A673 (cell line): Measurements from ENCODE around the gene CARD16.

Experiments used
- CTCF ChIP-seq: fragments of 300-800, 200-600 bp; sonication (generic); conservative IDR thresholded peaks from 2 replicates; pipeline ENCODE4 v1.5.1; 2017; ENCODE audit warnings: low read depth, mild to moderate bottlenecking, antibody characterized with exemption, low read length, moderate library complexity, mixed read lengths
- EZH2 ChIP-seq: fragments of 200-600 bp; sonication (generic); IDR thresholded peaks from 2 replicates; pipeline ENCODE4 v1.6.1; 2017; ENCODE audit warnings: borderline replicate concordance, low read depth, mild to moderate bottlenecking, mixed read lengths, antibody characterized with exemption, low read length; ENCODE audit not compliant: poor library complexity, severe bottlenecking

GRCh38 chr11:105040703-105041102 lies 4.4 kb downstream of the CARD16 start:
- TF ChIP-seq CTCF, result no peak
- TF ChIP-seq EZH2, result no peak
